PC-9 (cell line): ENCODE data around the gene CRYAA.

Experiments used
- EZH2 ChIP-seq: fragments of 200-600 bp; sonication (generic); IDR thresholded peaks from 2 replicates; pipeline ENCODE4 v1.8.0; 2017; ENCODE audit warnings: antibody characterized with exemption, low read depth
- TF ChIP-seq, protein P1 (sequence below): fragments of 200-600 bp; sonication (generic); conservative IDR thresholded peaks from 2 replicates; pipeline ENCODE4 v1.6.1; 2017; ENCODE audit warnings: mixed run types, antibody characterized with exemption, mild to moderate bottlenecking, moderate library complexity

DNA sequence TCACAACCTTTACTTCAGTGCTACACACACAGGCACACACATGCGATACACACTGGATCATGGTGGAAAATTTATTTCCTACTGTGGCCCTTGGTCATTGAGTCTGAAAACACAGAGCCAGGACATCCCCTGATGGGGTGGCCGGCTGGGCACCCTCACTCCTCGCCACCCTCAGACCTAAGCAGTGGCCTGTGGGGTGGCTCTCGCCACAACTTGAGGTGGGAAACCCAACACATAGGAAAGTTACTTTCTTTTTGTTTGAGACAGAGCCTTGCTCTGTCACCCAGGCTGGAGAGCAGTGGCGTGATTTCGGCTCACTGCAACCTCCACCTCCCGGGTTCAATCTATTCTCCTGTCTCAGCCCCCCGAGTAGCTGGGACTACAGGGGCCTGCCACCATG is 19.4 kb downstream of the CRYAA start:
- TF ChIP-seq EZH2, result no peak
- TF ChIP-seq, protein P1, sequence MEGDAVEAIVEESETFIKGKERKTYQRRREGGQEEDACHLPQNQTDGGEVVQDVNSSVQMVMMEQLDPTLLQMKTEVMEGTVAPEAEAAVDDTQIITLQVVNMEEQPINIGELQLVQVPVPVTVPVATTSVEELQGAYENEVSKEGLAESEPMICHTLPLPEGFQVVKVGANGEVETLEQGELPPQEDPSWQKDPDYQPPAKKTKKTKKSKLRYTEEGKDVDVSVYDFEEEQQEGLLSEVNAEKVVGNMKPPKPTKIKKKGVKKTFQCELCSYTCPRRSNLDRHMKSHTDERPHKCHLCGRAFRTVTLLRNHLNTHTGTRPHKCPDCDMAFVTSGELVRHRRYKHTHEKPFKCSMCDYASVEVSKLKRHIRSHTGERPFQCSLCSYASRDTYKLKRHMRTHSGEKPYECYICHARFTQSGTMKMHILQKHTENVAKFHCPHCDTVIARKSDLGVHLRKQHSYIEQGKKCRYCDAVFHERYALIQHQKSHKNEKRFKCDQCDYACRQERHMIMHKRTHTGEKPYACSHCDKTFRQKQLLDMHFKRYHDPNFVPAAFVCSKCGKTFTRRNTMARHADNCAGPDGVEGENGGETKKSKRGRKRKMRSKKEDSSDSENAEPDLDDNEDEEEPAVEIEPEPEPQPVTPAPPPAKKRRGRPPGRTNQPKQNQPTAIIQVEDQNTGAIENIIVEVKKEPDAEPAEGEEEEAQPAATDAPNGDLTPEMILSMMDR, result no peak
